Left lobe of liver (tissue), 1 donor: ENCODE results near the gene B3GALT4. TPM values are rescaled to one million over a fixed set of nuclear protein-coding genes. Genes with fewer than 3 reads are reported as not detected.

Experiments used
- total RNA-seq: library from RNA; stranded (reverse); gene quantifications from one replicate; pipeline ENCODE4 v1.2.1, GENCODE V29; 2021
- donor health status: DM: no; HTN: yes; CAD: no.

The B3GALT4 gene
- total RNA-seq, 1 donor from 2014 or later = 1.2 TPM

Other genes starting within 250 kb of the B3GALT4 start
- 10.8 TPM for gene HLA-DPA1, start 203.5 kb upstream of the B3GALT4 start, total RNA-seq
- gene HLA-DPB1, start 201.1 kb upstream of the B3GALT4 start, total RNA-seq = 11.3 TPM
- gene COL11A2, start 84.7 kb upstream of the B3GALT4 start, total RNA-seq = 0.55 TPM
- gene RXRB, start 76.5 kb upstream of the B3GALT4 start, total RNA-seq = 23.3 TPM
- gene SLC39A7, start 76.3 kb upstream of the B3GALT4 start, total RNA-seq = 74.8 TPM
- 40.3 TPM for gene HSD17B8, start 72.5 kb upstream of the B3GALT4 start, total RNA-seq
- gene RING1, start 68.6 kb upstream of the B3GALT4 start, total RNA-seq = 19.2 TPM
- gene VPS52, start 5.2 kb upstream of the B3GALT4 start, total RNA-seq = 30.2 TPM
- gene RPS18, start 5.0 kb upstream of the B3GALT4 start, total RNA-seq = 555 TPM
- gene WDR46, start 12.1 kb downstream of the B3GALT4 start, total RNA-seq = 17.8 TPM
- gene PFDN6, start 12.5 kb downstream of the B3GALT4 start, total RNA-seq = 19.2 TPM
- gene RGL2, start 21.8 kb downstream of the B3GALT4 start, total RNA-seq = 19.7 TPM
- 107 TPM for gene TAPBP, start 37.0 kb downstream of the B3GALT4 start, total RNA-seq
- 7.7 TPM for gene ZBTB22, start 40.6 kb downstream of the B3GALT4 start, total RNA-seq
- 14.1 TPM for gene DAXX, start 45.8 kb downstream of the B3GALT4 start, total RNA-seq
- gene KIFC1, start 114.7 kb downstream of the B3GALT4 start, total RNA-seq = 0.38 TPM
- 20.7 TPM for gene PHF1, start 133.9 kb downstream of the B3GALT4 start, total RNA-seq
- 104 TPM for gene CUTA, start 141.0 kb downstream of the B3GALT4 start, total RNA-seq
- gene SYNGAP1, start 142.9 kb downstream of the B3GALT4 start, total RNA-seq = 2.5 TPM
- gene ZBTB9, start 177.5 kb downstream of the B3GALT4 start, total RNA-seq = 2.9 TPM